MCF 10A (cell line): ENCODE measurements around the gene PTGFRN. TPM values are rescaled to one million over a fixed set of nuclear protein-coding genes. Genes with fewer than 3 reads are reported as not detected.
"Not testable (repeated sequence)": the region's sequence is repeated elsewhere in the genome, so short reads cannot be mapped to it uniquely, and the experiment has no call there.

ENCODE experiments used
- BruUV-seq: library from RNA; stranded (reverse); fragments of 400-500 nt; replicated peaks from 2 replicates; lab custom pipeline; 2021; lab: Mats Ljungman, UMichigan
- CTCF ChIA-PET: fragments of 300-600 bp; sonication (Branson Sonifier 250); formaldehyde crosslinking; extraction: SDS; loops from one replicate; lab custom pipeline; 2021; ENCODE audit warnings: antibody characterized with exemption, inconsistent platforms; lab: Yijun Ruan, JAX
- POLR2A ChIA-PET: fragments of 300-600, 350-650 bp; sonication (Branson Sonifier 250); formaldehyde crosslinking; extraction: SDS; loops from one replicate; lab custom pipeline; 2020; ENCODE audit warnings: antibody characterized with exemption, inconsistent platforms; lab: Yijun Ruan, JAX
- DNase-seq: peaks from one replicate; pipeline ENCODE4 v3.0.0-alpha.2; 2018; ENCODE audit not compliant: unreplicated experiment
- H3K27ac Mint-ChIP-seq: one replicate; pipeline ENCODE4 v1.8.0; 2022; ENCODE audit warnings: mild to moderate bottlenecking, low read depth, mixed read lengths; ENCODE audit not compliant: unreplicated experiment
- H3K27me3 Mint-ChIP-seq: one replicate; pipeline ENCODE4 v1.8.0; 2022; ENCODE audit warnings: mixed read lengths; ENCODE audit not compliant: insufficient read depth, unreplicated experiment
- H3K36me3 Mint-ChIP-seq: one replicate; pipeline ENCODE4 v1.8.0; 2022; ENCODE audit warnings: mild to moderate bottlenecking, moderate library complexity, mixed read lengths; ENCODE audit not compliant: insufficient read depth, unreplicated experiment
- H3K4me1 Mint-ChIP-seq: one replicate; pipeline ENCODE4 v1.8.0; 2022; ENCODE audit warnings: mixed read lengths; ENCODE audit not compliant: insufficient read depth, unreplicated experiment
- H3K4me3 Mint-ChIP-seq: one replicate; pipeline ENCODE4 v1.8.0; 2022; ENCODE audit warnings: mild to moderate bottlenecking, moderate library complexity, mixed read lengths; ENCODE audit not compliant: unreplicated experiment
- H3K9me3 Mint-ChIP-seq: one replicate; pipeline ENCODE4 v1.8.0; 2022; ENCODE audit warnings: mixed read lengths; ENCODE audit not compliant: unreplicated experiment
- CTCF ChIP-seq: fragments of 200-600 bp; IDR thresholded peaks from one replicate; pipeline ENCODE4 v1.8.0; 2022; ENCODE audit warnings: antibody characterized with exemption, mild to moderate bottlenecking; ENCODE audit not compliant: unreplicated experiment
- intact Hi-C: fragments of 100-400 bp; cut with micrococcal nuclease; formaldehyde crosslinking; loops from 2 replicates; pipeline ENCODE4 v1.14.1; 2022
- total RNA-seq: library from RNA; stranded (reverse); gene quantifications from 2 replicates; pipeline ENCODE4 v1.2.3, GENCODE V29; 2022

The PTGFRN gene
- total RNA-seq, 1 experiment from 2014 or later: 45.2 TPM

GRCh38 chr1:116873680-116874271, 35.9 kb upstream of the PTGFRN start:
- Mint-ChIP-seq H3K4me1 (no peaks in the 10 kb centered on the region), H3K27ac (no peak overlapping the region), H3K4me3 (no peak overlapping the region), H3K27me3 (no peaks in the 10 kb centered on the region), H3K9me3 (peaks cover 9% of the 10 kb centered on the region), H3K36me3 (no peaks in the 10 kb centered on the region)
- ChIA-PET POLR2A (no interaction called here), CTCF (no interaction called here)
- no peak for DNase-seq
- no peak for TF ChIP-seq CTCF
- intact Hi-C loops: no loop called here
- no TSS peak for BruUV-seq

GRCh38 chr1:116874733-116875249, 34.9 kb upstream of the PTGFRN start:
- intact Hi-C loops: no loop called here
- no peaks in the 10 kb centered on the region for H3K27me3 Mint-ChIP-seq
- CTCF ChIA-PET: interaction anchor here (0.5 to 0.6 kb wide), 2 partner anchors 15 to 59 kb away, joined by 4 read pairs; no protein-coding TSS in a partner anchor
- H3K4me1 Mint-ChIP-seq: no peaks in the 10 kb centered on the region
- H3K4me3 Mint-ChIP-seq: no peak overlapping the region
- no TSS peak for BruUV-seq
- H3K36me3 Mint-ChIP-seq: no peaks in the 10 kb centered on the region
- TF ChIP-seq CTCF: no peak
- no peak for DNase-seq
- peaks cover 9% of the 10 kb centered on the region for H3K9me3 Mint-ChIP-seq
- no peak overlapping the region for H3K27ac Mint-ChIP-seq
- POLR2A ChIA-PET: no interaction called here

GRCh38 chr1:116875391-116875790, 34.3 kb upstream of the PTGFRN start:
- H3K36me3 Mint-ChIP-seq: no peaks in the 10 kb centered on the region
- no TSS peak for BruUV-seq
- peaks cover 8% of the 10 kb centered on the region for H3K9me3 Mint-ChIP-seq
- intact Hi-C loops: no loop called here
- no peaks in the 10 kb centered on the region for H3K4me1 Mint-ChIP-seq
- H3K27ac Mint-ChIP-seq: no peak overlapping the region
- H3K27me3 Mint-ChIP-seq: no peaks in the 10 kb centered on the region
- ChIA-PET CTCF (interaction anchor here (0.5 kb wide), 1 partner anchor 67 kb away, joined by 3 read pairs; no protein-coding TSS in a partner anchor), POLR2A (no interaction called here)
- H3K4me3 Mint-ChIP-seq: no peak overlapping the region
- no peak for TF ChIP-seq CTCF
- no peak for DNase-seq

- POLR2A ChIA-PET, DNase-seq, intact Hi-C loops, H3K36me3 Mint-ChIP-seq, BruUV-seq, H3K4me1 Mint-ChIP-seq, H3K27me3 Mint-ChIP-seq, H3K9me3 Mint-ChIP-seq, H3K4me3 Mint-ChIP-seq, H3K27ac Mint-ChIP-seq: not testable (repeated sequence)
- CTCF ChIA-PET: interaction anchor here (2.7 kb wide), 1 partner anchor 22 kb away, joined by 12 read pairs; no protein-coding TSS in a partner anchor
These were observed 33.8 kb upstream of the PTGFRN start for GRCh38 chr1:116875946-116876345.
